Muscle layer of duodenum (tissue), 2 donors: ENCODE data around the gene KLK4.

Source experiments
- H3K27ac ChIP-seq: one replicate; pipeline ENCODE4 v1.7.0; 2013; ENCODE audit warnings: mild to moderate bottlenecking, low read length
- H3K27me3 ChIP-seq: one replicate; pipeline ENCODE4 v1.7.0; 2013; ENCODE audit warnings: low read depth, mild to moderate bottlenecking, control low read depth, low read length
- H3K36me3 ChIP-seq, 2 donors: one replicate each; pipeline ENCODE4 v1.7.0; 2013; ENCODE audit warnings: low read length in 2 of 2, control low read depth in 1 of 2, mild to moderate bottlenecking in 1 of 2; ENCODE audit not compliant: insufficient read depth in 2 of 2, control insufficient read depth in 1 of 2
- H3K4me1 ChIP-seq, 2 donors: one replicate each; pipeline ENCODE4 v1.7.0; 2013; ENCODE audit warnings: low read length in 2 of 2, mild to moderate bottlenecking in 2 of 2, control low read depth in 1 of 2, moderate library complexity in 1 of 2; ENCODE audit not compliant: insufficient read depth in 2 of 2, control insufficient read depth in 1 of 2
- H3K4me3 ChIP-seq, 2 donors: one replicate each; pipeline ENCODE4 v1.7.0; 2013; ENCODE audit warnings: low read length in 2 of 2, low read depth in 1 of 2, mild to moderate bottlenecking in 1 of 2
- H3K9me3 ChIP-seq, 2 donors: one replicate each; pipeline ENCODE4 v1.7.0; 2013; ENCODE audit warnings: low read length in 2 of 2, control low read depth in 1 of 2, mild to moderate bottlenecking in 1 of 2; ENCODE audit not compliant: control insufficient read depth in 1 of 2
- donor health status: healthy.

KLK4 gene

GRCh38 chr19:50876456-50876855 lies 34.7 kb downstream of the KLK4 start:
- no peak overlapping the region for H3K4me3 ChIP-seq
- no peak overlapping the region for H3K27ac ChIP-seq
- H3K4me1 ChIP-seq: no peaks in the 10 kb centered on the region
- H3K27me3 ChIP-seq: peaks cover 4% of the 10 kb centered on the region
- no peaks in the 10 kb centered on the region for H3K36me3 ChIP-seq
- no peaks in the 10 kb centered on the region for H3K9me3 ChIP-seq

- Histone ChIP-seq H3K36me3 (no peaks in the 10 kb centered on the region), H3K4me1 (no peaks in the 10 kb centered on the region), H3K4me3 (no peak overlapping the region), H3K9me3 (no peaks in the 10 kb centered on the region), H3K27ac (no peak overlapping the region), H3K27me3 (peaks cover 4% of the 10 kb centered on the region)
Observed at GRCh38 chr19:50875795-50876422, 35.3 kb downstream of the KLK4 start.

- H3K27ac ChIP-seq: no peak overlapping the region
- no peaks in the 10 kb centered on the region for H3K4me1 ChIP-seq
- H3K4me3 ChIP-seq: no peak overlapping the region
- no peaks in the 10 kb centered on the region for H3K36me3 ChIP-seq
- H3K27me3 ChIP-seq: peaks cover 4% of the 10 kb centered on the region
- no peaks in the 10 kb centered on the region for H3K9me3 ChIP-seq
Observed at GRCh38 chr19:50874211-50874610, 37.0 kb downstream of the KLK4 start.

DNA sequence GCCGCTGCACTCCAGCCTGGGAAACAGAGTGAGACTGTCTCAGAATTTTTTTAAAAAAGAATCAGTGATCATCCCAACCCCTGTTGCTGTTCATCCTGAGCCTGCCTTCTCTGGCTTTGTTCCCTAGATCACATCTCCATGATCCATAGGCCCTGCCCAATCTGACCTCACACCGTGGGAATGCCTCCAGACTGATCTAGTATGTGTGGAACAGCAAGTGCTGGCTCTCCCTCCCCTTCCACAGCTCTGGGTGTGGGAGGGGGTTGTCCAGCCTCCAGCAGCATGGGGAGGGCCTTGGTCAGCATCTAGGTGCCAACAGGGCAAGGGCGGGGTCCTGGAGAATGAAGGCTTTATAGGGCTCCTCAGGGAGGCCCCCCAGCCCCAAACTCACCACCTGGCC lies 38.1 kb downstream of the KLK4 start, which contains the start of gene KLK2:
Gene KLK2 (plus strand): TSS at position 384 of the 400 bp plus-strand sequence. CDS start 35 bp downstream, outside the sequence.
- H3K9me3 ChIP-seq: no peaks in the 10 kb centered on the region
- no peak within 1 kb of the TSS for H3K4me3 ChIP-seq
- H3K27me3 ChIP-seq: peaks cover 4% of the 10 kb centered on the region
- H3K27ac ChIP-seq: no peak within 1 kb of the TSS
- no peaks in the 10 kb centered on the region for H3K36me3 ChIP-seq
- H3K4me1 ChIP-seq: no peaks in the 10 kb centered on the region

GRCh38 chr19:50870417-50871089 lies 40.6 kb downstream of the KLK4 start:
- Histone ChIP-seq H3K36me3 (no peaks in the 10 kb centered on the region), H3K4me1 (no peaks in the 10 kb centered on the region), H3K4me3 (no peak overlapping the region), H3K9me3 (no peaks in the 10 kb centered on the region), H3K27ac (no peak overlapping the region), H3K27me3 (peaks cover 4% of the 10 kb centered on the region)

- Histone ChIP-seq H3K9me3 (no peaks in the 10 kb centered on the region), H3K27ac (no peak overlapping the region), H3K4me3 (no peak overlapping the region), H3K4me1 (no peaks in the 10 kb centered on the region), H3K36me3 (no peaks in the 10 kb centered on the region), H3K27me3 (peaks cover 4% of the 10 kb centered on the region)
Observed at GRCh38 chr19:50869479-50869878, 41.7 kb downstream of the KLK4 start.

- Histone ChIP-seq H3K27me3 (no peaks in the 10 kb centered on the region), H3K4me3 (no peak overlapping the region), H3K9me3 (peaks cover 0 to 8% of the 10 kb centered on the region in 2 donors), H3K27ac (no peak overlapping the region), H3K36me3 (no peaks in the 10 kb centered on the region), H3K4me1 (no peaks in the 10 kb centered on the region)
Observed at GRCh38 chr19:50861496-50862286, 49.5 kb downstream of the KLK4 start.

- H3K4me3 ChIP-seq: no peak overlapping the region
- no peaks in the 10 kb centered on the region for H3K36me3 ChIP-seq
- no peaks in the 10 kb centered on the region for H3K4me1 ChIP-seq
- no peak overlapping the region for H3K27ac ChIP-seq
- H3K9me3 ChIP-seq: peaks cover 0 to 8% of the 10 kb centered on the region in 2 donors
- H3K27me3 ChIP-seq: no peaks in the 10 kb centered on the region
Observed at GRCh38 chr19:50861010-50861409, 50.2 kb downstream of the KLK4 start.

GRCh38 chr19:50859849-50860248 lies 51.3 kb downstream of the KLK4 start:
- peaks cover 0 to 8% of the 10 kb centered on the region in 2 donors for H3K9me3 ChIP-seq
- no peaks in the 10 kb centered on the region for H3K4me1 ChIP-seq
- no peak overlapping the region for H3K4me3 ChIP-seq
- no peaks in the 10 kb centered on the region for H3K27me3 ChIP-seq
- H3K36me3 ChIP-seq: no peaks in the 10 kb centered on the region
- H3K27ac ChIP-seq: no peak overlapping the region

- Histone ChIP-seq H3K27me3 (no peaks in the 10 kb centered on the region), H3K4me3 (no peak overlapping the region), H3K36me3 (no peaks in the 10 kb centered on the region), H3K27ac (no peak overlapping the region), H3K9me3 (peaks cover 0 to 8% of the 10 kb centered on the region in 2 donors), H3K4me1 (no peaks in the 10 kb centered on the region)
Observed at GRCh38 chr19:50858886-50859285, 52.3 kb downstream of the KLK4 start.

DNA sequence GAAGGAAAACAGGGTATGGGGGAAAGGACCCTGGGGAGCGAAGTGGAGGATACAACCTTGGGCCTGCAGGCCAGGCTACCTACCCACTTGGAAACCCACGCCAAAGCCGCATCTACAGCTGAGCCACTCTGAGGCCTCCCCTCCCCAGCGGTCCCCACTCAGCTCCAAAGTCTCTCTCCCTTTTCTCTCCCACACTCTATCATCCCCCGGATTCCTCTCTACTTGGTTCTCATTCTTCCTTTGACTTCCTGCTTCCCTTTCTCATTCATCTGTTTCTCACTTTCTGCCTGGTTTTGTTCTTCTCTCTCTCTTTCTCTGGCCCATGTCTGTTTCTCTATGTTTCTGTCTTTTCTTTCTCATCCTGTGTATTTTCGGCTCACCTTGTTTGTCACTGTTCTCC lies 53.8 kb downstream of the KLK4 start:
- Histone ChIP-seq H3K4me3 (no peak overlapping the region), H3K36me3 (no peaks in the 10 kb centered on the region), H3K4me1 (no peaks in the 10 kb centered on the region), H3K9me3 (peaks cover 0 to 8% of the 10 kb centered on the region in 2 donors), H3K27me3 (no peaks in the 10 kb centered on the region), H3K27ac (no peak overlapping the region)
